GM12878 (cell line): Measurements from ENCODE around the gene VPS54. TPM values are rescaled to one million over a fixed set of nuclear protein-coding genes. Genes with fewer than 3 reads are reported as not detected.

Experiments used
- BCL11A ChIP-seq: IDR thresholded peaks from 2 replicates; pipeline ENCODE4 v1.6.1; 2011; ENCODE audit warnings: low read depth, low read length
- CHD2 ChIP-seq: IDR thresholded peaks from 2 replicates; pipeline ENCODE4 v1.6.1; 2011; ENCODE audit warnings: low read depth, low read length, improper control_type of control experiment, borderline replicate concordance
- HDAC6 ChIP-seq: fragments of 200-600 bp; sonication (generic); IDR thresholded peaks from one replicate; pipeline ENCODE4 v1.8.0; 2017; ENCODE audit warnings: antibody characterized with exemption; ENCODE audit not compliant: unreplicated experiment
- KDM1A ChIP-seq: fragments of 200-600 bp; sonication (generic); IDR thresholded peaks from 2 replicates; pipeline ENCODE4 v1.6.1; 2016; ENCODE audit warnings: borderline replicate concordance
- MTA2 ChIP-seq: fragments of 450-650 bp; IDR thresholded peaks from 2 replicates; pipeline ENCODE4 v1.6.1; 2016; ENCODE audit warnings: low read depth, mild to moderate bottlenecking, moderate library complexity
- NFYA ChIP-seq: IDR thresholded peaks from 2 replicates; pipeline ENCODE4 v1.6.1; 2011; ENCODE audit warnings: low read depth, mild to moderate bottlenecking, low read length, improper control_type of control experiment, borderline replicate concordance
- PAX5 ChIP-seq: IDR thresholded peaks from 2 replicates; pipeline ENCODE4 v1.6.1; 2011; ENCODE audit warnings: low read depth, low read length, borderline replicate concordance
- POU2F2 ChIP-seq: IDR thresholded peaks from 3 replicates; pipeline ENCODE4 v1.6.1; 2011; ENCODE audit warnings: low read depth, mild to moderate bottlenecking, low read length, borderline replicate concordance
- RBBP5 ChIP-seq: fragments of 200-600 bp; sonication (generic); conservative IDR thresholded peaks from 2 replicates; pipeline ENCODE4 v1.6.1; 2016
- RCOR1 ChIP-seq: conservative IDR thresholded peaks from 2 replicates; pipeline ENCODE4 v1.6.1; 2012; ENCODE audit warnings: low read depth, low read length, improper control_type of control experiment
- RFX5 ChIP-seq: IDR thresholded peaks from 2 replicates; pipeline ENCODE4 v1.6.1; 2011; ENCODE audit warnings: low read depth, low read length, improper control_type of control experiment
- RUNX3 ChIP-seq: IDR thresholded peaks from 2 replicates; pipeline ENCODE4 v1.6.1; 2012; ENCODE audit warnings: low read length, inconsistent platforms
- SIX5 ChIP-seq: IDR thresholded peaks from 2 replicates; pipeline ENCODE4 v1.6.1; 2011; ENCODE audit warnings: mild to moderate bottlenecking, low read depth, low read length, moderate library complexity; ENCODE audit not compliant: severe bottlenecking
- SP1 ChIP-seq: IDR thresholded peaks from one replicate; pipeline ENCODE4 v1.6.1; 2011; ENCODE audit warnings: low read depth, low read length
- TCF12 ChIP-seq: IDR thresholded peaks from 2 replicates; pipeline ENCODE4 v1.6.1; 2011; ENCODE audit warnings: low read depth, mild to moderate bottlenecking, low read length
- ZNF384 ChIP-seq: IDR thresholded peaks from 2 replicates; pipeline ENCODE4 v1.6.1; 2012; ENCODE audit warnings: low read depth, mild to moderate bottlenecking, low read length, improper control_type of control experiment, borderline replicate concordance
- ZZZ3 ChIP-seq: IDR thresholded peaks from 2 replicates; pipeline ENCODE4 v1.6.1; 2011; ENCODE audit warnings: low read depth; ENCODE audit not compliant: control insufficient read depth, insufficient read length
- polyA plus RNA-seq, 11 experiments: library from polyadenylated mRNA; depleted of rRNA in 4 of 11; unstranded in 6 of 11; stranded (reverse) in 5 of 11; fragments of >200 nt; fragmentation: Nextera tagmentation in 4 of 11; fragmentation: Illumina TruSeq in 1 of 11; extraction: Ambion mirVana in 4 of 11; extraction: Trizol in 1 of 11; gene quantifications; 1 replicate in 1 of 11; 2 replicates in 10 of 11; pipeline versions ENCODE4 v1.2.1 to v1.2.3, GENCODE V29; 2011 to 2016; ENCODE audit warnings: inconsistent platforms in 2 of 11, missing spikeins in 2 of 11, low read depth in 1 of 11
- total RNA-seq, 4 experiments: library from RNA; depleted of rRNA in 3 of 4; stranded (reverse); fragments of >200 nt in 3 of 4; fragmentation: Illumina TruSeq in 1 of 4; extraction: Trizol in 1 of 4; gene quantifications; 2 replicates each; pipeline versions ENCODE4 v1.2.1 to v1.2.3, GENCODE V29; 2013 to 2021
- TF ChIP-seq, protein P1 (sequence below): fragments of 450-650 bp; IDR thresholded peaks from 2 replicates; pipeline ENCODE4 v1.6.1; 2017; ENCODE audit warnings: low read depth, mild to moderate bottlenecking, moderate library complexity
- TF ChIP-seq, protein P2 (sequence below): fragments of 450-650 bp; IDR thresholded peaks from 2 replicates; pipeline ENCODE4 v1.6.1; 2017; ENCODE audit warnings: mild to moderate bottlenecking, moderate library complexity
- TF ChIP-seq, protein P3 (sequence below): fragments of 450-650 bp; IDR thresholded peaks from 2 replicates; pipeline ENCODE4 v1.6.1; 2017; ENCODE audit warnings: mild to moderate bottlenecking, low read depth, inconsistent platforms; ENCODE audit not compliant: poor library complexity, severe bottlenecking

Gene VPS54
- total and polyA plus RNA-seq, 10 of the 15 experiments (the other 5 are each of a cell fraction or from before 2014, with no cell fraction given), result 1.6 to 16.2 (median 9.3) TPM

DNA sequence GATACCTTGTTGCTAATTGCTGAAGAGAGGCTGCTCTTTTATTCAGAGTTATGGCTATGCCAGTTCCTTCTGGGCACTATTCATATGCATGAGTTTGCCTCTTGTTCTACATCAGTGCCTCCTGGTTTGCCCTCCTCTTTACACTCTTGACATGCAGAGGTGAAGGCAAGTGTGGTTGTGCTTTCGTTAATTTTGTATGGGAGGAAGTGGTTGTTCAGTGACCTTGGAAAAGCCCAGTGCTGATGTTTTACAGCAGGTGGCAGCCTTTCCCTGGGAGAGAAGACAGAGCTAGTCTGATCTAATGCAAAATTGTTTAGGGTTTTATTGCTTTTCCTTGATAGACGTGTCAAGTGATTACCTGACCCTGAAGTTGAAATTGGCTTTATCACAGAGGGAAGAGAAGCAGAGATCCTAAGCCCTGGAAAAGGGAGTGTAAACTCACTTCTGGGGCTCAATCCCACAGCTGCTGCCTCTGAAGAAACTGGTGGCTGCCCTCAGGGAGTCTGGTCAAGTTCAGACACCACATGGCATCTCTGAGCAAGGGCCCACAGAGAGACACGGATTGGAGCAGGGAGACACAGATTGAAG, 30.5 kb upstream of the VPS54 start (continued):
- no peak for TF ChIP-seq RCOR1
- TF ChIP-seq CHD2, result no peak
- TF ChIP-seq SP1, result no peak
- no peak for TF ChIP-seq ZNF384
- no peak for TF ChIP-seq RFX5
- TF ChIP-seq RBBP5, result no peak
- TF ChIP-seq TCF12, result no peak
- no peak for TF ChIP-seq PAX5
- TF ChIP-seq POU2F2, result peak; percentile 82; the same call in 2 of the 3 replicates
- TF ChIP-seq BCL11A, result no peak
- peak; percentile 55 for TF ChIP-seq RUNX3
- no peak for TF ChIP-seq ZZZ3
- TF ChIP-seq, protein P1, sequence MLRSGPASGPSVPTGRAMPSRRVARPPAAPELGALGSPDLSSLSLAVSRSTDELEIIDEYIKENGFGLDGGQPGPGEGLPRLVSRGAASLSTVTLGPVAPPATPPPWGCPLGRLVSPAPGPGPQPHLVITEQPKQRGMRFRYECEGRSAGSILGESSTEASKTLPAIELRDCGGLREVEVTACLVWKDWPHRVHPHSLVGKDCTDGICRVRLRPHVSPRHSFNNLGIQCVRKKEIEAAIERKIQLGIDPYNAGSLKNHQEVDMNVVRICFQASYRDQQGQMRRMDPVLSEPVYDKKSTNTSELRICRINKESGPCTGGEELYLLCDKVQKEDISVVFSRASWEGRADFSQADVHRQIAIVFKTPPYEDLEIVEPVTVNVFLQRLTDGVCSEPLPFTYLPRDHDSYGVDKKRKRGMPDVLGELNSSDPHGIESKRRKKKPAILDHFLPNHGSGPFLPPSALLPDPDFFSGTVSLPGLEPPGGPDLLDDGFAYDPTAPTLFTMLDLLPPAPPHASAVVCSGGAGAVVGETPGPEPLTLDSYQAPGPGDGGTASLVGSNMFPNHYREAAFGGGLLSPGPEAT, result no peak
- TF ChIP-seq, protein P2, sequence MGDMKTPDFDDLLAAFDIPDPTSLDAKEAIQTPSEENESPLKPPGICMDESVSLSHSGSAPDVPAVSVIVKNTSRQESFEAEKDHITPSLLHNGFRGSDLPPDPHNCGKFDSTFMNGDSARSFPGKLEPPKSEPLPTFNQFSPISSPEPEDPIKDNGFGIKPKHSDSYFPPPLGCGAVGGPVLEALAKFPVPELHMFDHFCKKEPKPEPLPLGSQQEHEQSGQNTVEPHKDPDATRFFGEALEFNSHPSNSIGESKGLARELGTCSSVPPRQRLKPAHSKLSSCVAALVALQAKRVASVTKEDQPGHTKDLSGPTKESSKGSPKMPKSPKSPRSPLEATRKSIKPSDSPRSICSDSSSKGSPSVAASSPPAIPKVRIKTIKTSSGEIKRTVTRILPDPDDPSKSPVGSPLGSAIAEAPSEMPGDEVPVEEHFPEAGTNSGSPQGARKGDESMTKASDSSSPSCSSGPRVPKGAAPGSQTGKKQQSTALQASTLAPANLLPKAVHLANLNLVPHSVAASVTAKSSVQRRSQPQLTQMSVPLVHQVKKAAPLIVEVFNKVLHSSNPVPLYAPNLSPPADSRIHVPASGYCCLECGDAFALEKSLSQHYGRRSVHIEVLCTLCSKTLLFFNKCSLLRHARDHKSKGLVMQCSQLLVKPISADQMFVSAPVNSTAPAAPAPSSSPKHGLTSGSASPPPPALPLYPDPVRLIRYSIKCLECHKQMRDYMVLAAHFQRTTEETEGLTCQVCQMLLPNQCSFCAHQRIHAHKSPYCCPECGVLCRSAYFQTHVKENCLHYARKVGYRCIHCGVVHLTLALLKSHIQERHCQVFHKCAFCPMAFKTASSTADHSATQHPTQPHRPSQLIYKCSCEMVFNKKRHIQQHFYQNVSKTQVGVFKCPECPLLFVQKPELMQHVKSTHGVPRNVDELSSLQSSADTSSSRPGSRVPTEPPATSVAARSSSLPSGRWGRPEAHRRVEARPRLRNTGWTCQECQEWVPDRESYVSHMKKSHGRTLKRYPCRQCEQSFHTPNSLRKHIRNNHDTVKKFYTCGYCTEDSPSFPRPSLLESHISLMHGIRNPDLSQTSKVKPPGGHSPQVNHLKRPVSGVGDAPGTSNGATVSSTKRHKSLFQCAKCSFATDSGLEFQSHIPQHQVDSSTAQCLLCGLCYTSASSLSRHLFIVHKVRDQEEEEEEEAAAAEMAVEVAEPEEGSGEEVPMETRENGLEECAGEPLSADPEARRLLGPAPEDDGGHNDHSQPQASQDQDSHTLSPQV, result 0 out of 2 replicates have a peak, but pooled peaks have one; percentile 21
- TF ChIP-seq KDM1A, result no peak
- TF ChIP-seq MTA2, result no peak; the same call in 1 of the 2 replicates
- no peak for TF ChIP-seq NFYA
- TF ChIP-seq HDAC6, result no peak
- TF ChIP-seq SIX5, result no peak
- TF ChIP-seq, protein P3, sequence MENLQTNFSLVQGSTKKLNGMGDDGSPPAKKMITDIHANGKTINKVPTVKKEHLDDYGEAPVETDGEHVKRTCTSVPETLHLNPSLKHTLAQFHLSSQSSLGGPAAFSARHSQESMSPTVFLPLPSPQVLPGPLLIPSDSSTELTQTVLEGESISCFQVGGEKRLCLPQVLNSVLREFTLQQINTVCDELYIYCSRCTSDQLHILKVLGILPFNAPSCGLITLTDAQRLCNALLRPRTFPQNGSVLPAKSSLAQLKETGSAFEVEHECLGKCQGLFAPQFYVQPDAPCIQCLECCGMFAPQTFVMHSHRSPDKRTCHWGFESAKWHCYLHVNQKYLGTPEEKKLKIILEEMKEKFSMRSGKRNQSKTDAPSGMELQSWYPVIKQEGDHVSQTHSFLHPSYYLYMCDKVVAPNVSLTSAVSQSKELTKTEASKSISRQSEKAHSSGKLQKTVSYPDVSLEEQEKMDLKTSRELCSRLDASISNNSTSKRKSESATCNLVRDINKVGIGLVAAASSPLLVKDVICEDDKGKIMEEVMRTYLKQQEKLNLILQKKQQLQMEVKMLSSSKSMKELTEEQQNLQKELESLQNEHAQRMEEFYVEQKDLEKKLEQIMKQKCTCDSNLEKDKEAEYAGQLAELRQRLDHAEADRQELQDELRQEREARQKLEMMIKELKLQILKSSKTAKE, result peak; percentile 63
